ENCODE data around the gene CXCR6. TPM values are rescaled to one million over a fixed set of nuclear protein-coding genes. Genes with fewer than 3 reads are reported as not detected.

The CXCR6 gene
- polyA plus RNA-seq, 1 donor from 2014 or later: not detected

DNA sequence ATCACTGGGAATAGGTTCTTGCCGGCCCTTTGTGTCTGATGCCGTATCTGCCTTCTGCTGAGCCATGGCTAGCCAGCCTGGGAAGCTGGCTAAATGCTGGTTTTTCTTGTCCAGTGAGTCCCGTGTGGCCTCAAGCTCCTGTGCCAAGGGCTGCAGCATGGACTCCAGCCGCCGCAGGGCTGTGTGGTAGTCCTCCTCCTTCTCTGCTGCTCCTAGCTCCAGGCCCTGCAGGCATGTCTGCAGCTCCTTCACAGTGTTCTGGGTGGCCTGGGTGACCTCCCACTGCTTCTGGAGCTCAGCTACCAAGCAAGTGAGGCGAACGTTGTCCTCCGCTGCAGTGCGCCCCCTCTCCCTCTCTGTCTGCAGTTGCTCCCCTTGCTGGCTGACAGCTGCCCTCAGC lies 24.9 kb downstream of the CXCR6 start:
- Histone ChIP-seq H3K79me2 (replicated peaks; ENCODE audit: insufficient read depth, low read length) (no peaks in the 10 kb centered on the region), H3K9ac (ENCODE audit: low read length) (no peak overlapping the region), H3K27me3 (ENCODE audit: insufficient read depth, low read depth, low read length) (no peaks in the 10 kb centered on the region), H3K9me3 (ENCODE audit: low read length) (no peaks in the 10 kb centered on the region), H3K9me2 (ENCODE audit: insufficient read depth, low read length) (no peaks in the 10 kb centered on the region), H3F3A (ENCODE audit: insufficient read depth, low read length, poor library complexity, severe bottlenecking) (no peaks in the 10 kb centered on the region), H4K20me1 (ENCODE audit: insufficient read depth) (no peaks in the 10 kb centered on the region), H3K36me3 (ENCODE audit: insufficient read depth, low read length) (no peaks in the 10 kb centered on the region), H2AFZ (ENCODE audit: low read depth, low read length) (no peak overlapping the region), H3K4me3 (ENCODE audit: low read length) (no peak overlapping the region), H3K4me2 (ENCODE audit: low read length) (no peak overlapping the region), H3K27ac (ENCODE audit: low read length) (no peak overlapping the region)
- TF ChIP-seq, protein P1, sequence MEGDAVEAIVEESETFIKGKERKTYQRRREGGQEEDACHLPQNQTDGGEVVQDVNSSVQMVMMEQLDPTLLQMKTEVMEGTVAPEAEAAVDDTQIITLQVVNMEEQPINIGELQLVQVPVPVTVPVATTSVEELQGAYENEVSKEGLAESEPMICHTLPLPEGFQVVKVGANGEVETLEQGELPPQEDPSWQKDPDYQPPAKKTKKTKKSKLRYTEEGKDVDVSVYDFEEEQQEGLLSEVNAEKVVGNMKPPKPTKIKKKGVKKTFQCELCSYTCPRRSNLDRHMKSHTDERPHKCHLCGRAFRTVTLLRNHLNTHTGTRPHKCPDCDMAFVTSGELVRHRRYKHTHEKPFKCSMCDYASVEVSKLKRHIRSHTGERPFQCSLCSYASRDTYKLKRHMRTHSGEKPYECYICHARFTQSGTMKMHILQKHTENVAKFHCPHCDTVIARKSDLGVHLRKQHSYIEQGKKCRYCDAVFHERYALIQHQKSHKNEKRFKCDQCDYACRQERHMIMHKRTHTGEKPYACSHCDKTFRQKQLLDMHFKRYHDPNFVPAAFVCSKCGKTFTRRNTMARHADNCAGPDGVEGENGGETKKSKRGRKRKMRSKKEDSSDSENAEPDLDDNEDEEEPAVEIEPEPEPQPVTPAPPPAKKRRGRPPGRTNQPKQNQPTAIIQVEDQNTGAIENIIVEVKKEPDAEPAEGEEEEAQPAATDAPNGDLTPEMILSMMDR (IDR thresholded peaks at IDR 0.05; ENCODE audit: poor library complexity, severe bottlenecking): no peak
- TF ChIP-seq, protein P2, sequence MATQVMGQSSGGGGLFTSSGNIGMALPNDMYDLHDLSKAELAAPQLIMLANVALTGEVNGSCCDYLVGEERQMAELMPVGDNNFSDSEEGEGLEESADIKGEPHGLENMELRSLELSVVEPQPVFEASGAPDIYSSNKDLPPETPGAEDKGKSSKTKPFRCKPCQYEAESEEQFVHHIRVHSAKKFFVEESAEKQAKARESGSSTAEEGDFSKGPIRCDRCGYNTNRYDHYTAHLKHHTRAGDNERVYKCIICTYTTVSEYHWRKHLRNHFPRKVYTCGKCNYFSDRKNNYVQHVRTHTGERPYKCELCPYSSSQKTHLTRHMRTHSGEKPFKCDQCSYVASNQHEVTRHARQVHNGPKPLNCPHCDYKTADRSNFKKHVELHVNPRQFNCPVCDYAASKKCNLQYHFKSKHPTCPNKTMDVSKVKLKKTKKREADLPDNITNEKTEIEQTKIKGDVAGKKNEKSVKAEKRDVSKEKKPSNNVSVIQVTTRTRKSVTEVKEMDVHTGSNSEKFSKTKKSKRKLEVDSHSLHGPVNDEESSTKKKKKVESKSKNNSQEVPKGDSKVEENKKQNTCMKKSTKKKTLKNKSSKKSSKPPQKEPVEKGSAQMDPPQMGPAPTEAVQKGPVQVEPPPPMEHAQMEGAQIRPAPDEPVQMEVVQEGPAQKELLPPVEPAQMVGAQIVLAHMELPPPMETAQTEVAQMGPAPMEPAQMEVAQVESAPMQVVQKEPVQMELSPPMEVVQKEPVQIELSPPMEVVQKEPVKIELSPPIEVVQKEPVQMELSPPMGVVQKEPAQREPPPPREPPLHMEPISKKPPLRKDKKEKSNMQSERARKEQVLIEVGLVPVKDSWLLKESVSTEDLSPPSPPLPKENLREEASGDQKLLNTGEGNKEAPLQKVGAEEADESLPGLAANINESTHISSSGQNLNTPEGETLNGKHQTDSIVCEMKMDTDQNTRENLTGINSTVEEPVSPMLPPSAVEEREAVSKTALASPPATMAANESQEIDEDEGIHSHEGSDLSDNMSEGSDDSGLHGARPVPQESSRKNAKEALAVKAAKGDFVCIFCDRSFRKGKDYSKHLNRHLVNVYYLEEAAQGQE (IDR thresholded peaks at IDR 0.05; ENCODE audit: borderline replicate concordance): no peak
- TF ChIP-seq RAD21 (conservative IDR thresholded peaks at IDR 0.05) (no peak), TAF1 (IDR thresholded peaks at IDR 0.05; ENCODE audit: low read depth) (no peak), POLR2AphosphoS5 (IDR thresholded peaks at IDR 0.05) (no peak), EZH2 (IDR thresholded peaks at IDR 0.05; ENCODE audit: borderline replicate concordance, insufficient read depth, low read length, poor library complexity, severe bottlenecking) (no peak)

DNA sequence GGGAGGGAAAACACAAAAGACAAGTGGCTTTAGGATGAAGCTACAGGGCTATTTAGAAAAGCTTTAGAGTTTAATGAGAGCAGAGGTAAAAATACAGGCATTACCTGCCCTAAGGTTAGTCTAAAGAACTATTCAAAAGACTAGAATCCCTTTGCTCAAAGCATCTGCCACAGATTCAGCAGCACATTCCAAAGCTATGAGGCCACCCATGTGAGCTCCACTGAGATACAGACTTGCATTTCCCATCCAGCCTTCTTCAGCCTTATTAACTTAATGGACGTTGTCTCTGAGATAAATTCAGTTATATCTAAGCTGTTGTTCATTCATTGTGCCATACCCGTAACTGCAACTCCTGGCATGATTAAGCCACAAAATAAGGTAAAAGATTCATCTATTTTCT lies 25.4 kb downstream of the CXCR6 start:
- no peaks in the 10 kb centered on the region for H3K79me2 ChIP-seq (replicated peaks; ENCODE audit: insufficient read depth, low read length)
- H3K4me3 ChIP-seq (ENCODE audit: low read length): no peak overlapping the region
- H3K27me3 ChIP-seq (ENCODE audit: insufficient read depth, low read depth, low read length): no peaks in the 10 kb centered on the region
- no peak overlapping the region for H3K9ac ChIP-seq (ENCODE audit: low read length)
- no peak overlapping the region for H2AFZ ChIP-seq (ENCODE audit: low read depth, low read length)
- H3F3A ChIP-seq (ENCODE audit: insufficient read depth, low read length, poor library complexity, severe bottlenecking): no peaks in the 10 kb centered on the region
- no peaks in the 10 kb centered on the region for H3K9me3 ChIP-seq (ENCODE audit: low read length)
- no peak overlapping the region for H3K4me2 ChIP-seq (ENCODE audit: low read length)
- H3K9me2 ChIP-seq (ENCODE audit: insufficient read depth, low read length): no peaks in the 10 kb centered on the region
- no peak overlapping the region for H3K27ac ChIP-seq (ENCODE audit: low read length)
- no peaks in the 10 kb centered on the region for H3K36me3 ChIP-seq (ENCODE audit: insufficient read depth, low read length)
- TF ChIP-seq POLR2AphosphoS5 (IDR thresholded peaks at IDR 0.05) (no peak), EP300 (conservative IDR thresholded peaks at IDR 0.05; ENCODE audit: poor library complexity, severe bottlenecking) (no peak), TAF1 (IDR thresholded peaks at IDR 0.05; ENCODE audit: low read depth) (no peak), EZH2 (IDR thresholded peaks at IDR 0.05; ENCODE audit: borderline replicate concordance, insufficient read depth, low read length, poor library complexity, severe bottlenecking) (no peak), SMC3 (conservative IDR thresholded peaks at IDR 0.05; ENCODE audit: poor library complexity) (no peak), MXI1 (conservative IDR thresholded peaks at IDR 0.05; ENCODE audit: poor library complexity, severe bottlenecking) (no peak), RAD21 (conservative IDR thresholded peaks at IDR 0.05) (no peak)
- TF ChIP-seq, protein P2 (IDR thresholded peaks at IDR 0.05; ENCODE audit: borderline replicate concordance): no peak
- TF ChIP-seq, protein P1 (IDR thresholded peaks at IDR 0.05; ENCODE audit: poor library complexity, severe bottlenecking): no peak
- no peaks in the 10 kb centered on the region for H4K20me1 ChIP-seq (ENCODE audit: insufficient read depth)

All from neural cell (in vitro differentiated cells).